Measurements from ENCODE around the gene TOP2B. TPM values are rescaled to one million over a fixed set of nuclear protein-coding genes. Genes with fewer than 3 reads are reported as not detected.

Gene TOP2B
- total and polyA plus RNA-seq, 8 donors = 35.6 to 266 (median 61.9) TPM

DNA sequence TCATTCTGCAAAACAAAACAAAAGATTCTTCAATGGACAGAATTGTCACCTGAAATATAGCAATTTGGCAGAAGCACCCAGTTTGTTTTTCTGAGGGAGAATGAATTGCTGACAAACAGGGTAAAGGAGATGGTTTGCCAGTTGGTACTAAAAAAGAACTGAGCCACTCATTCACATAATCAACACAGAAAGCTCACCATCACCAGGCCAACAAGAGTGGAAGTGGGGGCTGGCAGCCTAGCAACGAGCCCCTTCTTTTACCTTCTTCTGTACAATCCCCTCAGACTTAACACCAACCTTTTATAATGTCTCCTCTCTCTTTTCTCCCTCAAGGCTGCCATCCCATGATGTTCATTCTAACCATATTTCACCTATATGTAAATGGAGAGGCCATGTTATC, 5.9 kb downstream of the TOP2B start:
- intact Hi-C loops (cut with DNase I; ENCODE audit: low total_unique reads) = no loop called here
- Histone ChIP-seq H3K36me3 (no peaks in the 10 kb centered on the region), H3K4me1 (peaks cover 23 to 92% (median 53%) of the 10 kb centered on the region in 4 donors), H3K27me3 (no peaks in the 10 kb centered on the region), H3K9me3 (no peaks in the 10 kb centered on the region), H3K27ac (no peak overlapping the region), H3K4me3 (no peak overlapping the region)
- DNase-seq = no peak
- TF ChIP-seq POLR2AphosphoS5 (IDR thresholded peaks at IDR 0.05) = no peak
- TF ChIP-seq, protein P1, sequence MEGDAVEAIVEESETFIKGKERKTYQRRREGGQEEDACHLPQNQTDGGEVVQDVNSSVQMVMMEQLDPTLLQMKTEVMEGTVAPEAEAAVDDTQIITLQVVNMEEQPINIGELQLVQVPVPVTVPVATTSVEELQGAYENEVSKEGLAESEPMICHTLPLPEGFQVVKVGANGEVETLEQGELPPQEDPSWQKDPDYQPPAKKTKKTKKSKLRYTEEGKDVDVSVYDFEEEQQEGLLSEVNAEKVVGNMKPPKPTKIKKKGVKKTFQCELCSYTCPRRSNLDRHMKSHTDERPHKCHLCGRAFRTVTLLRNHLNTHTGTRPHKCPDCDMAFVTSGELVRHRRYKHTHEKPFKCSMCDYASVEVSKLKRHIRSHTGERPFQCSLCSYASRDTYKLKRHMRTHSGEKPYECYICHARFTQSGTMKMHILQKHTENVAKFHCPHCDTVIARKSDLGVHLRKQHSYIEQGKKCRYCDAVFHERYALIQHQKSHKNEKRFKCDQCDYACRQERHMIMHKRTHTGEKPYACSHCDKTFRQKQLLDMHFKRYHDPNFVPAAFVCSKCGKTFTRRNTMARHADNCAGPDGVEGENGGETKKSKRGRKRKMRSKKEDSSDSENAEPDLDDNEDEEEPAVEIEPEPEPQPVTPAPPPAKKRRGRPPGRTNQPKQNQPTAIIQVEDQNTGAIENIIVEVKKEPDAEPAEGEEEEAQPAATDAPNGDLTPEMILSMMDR (IDR thresholded peaks at IDR 0.05) = no peak
- no peak for TF ChIP-seq EP300 (IDR thresholded peaks at IDR 0.05)
- TF ChIP-seq POLR2A (IDR thresholded peaks at IDR 0.05) = no peak
- WGBS, 5 donors = 66 to 89% (median 74%) methylated on average over 1 of the region's 1 CpG

DNA sequence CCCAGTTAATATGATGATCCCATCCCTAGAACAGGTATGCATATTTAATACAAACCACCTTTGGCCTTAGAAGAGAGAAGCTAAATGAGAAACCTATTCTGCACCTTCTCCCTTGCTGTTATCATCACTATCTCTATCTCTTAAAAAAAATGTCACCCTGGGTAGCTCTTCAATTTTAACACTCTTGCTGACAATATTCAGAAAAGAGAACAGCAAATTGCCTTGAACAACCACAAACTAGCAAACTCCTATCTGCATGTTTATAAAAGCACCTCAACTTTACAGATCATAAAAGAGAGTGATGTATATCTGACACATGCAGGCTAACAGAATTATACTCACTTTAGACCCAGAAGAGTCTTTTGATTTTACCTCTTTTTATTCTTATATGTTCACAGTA, 7.4 kb downstream of the TOP2B start:
- intact Hi-C loops (cut with DNase I; ENCODE audit: low total_unique reads) = no loop called here
- Histone ChIP-seq H3K27ac (no peak overlapping the region), H3K36me3 (no peaks in the 10 kb centered on the region), H3K4me3 (no peak overlapping the region), H3K27me3 (no peaks in the 10 kb centered on the region), H3K4me1 (peaks cover 18 to 95% (median 56%) of the 10 kb centered on the region in 4 donors), H3K9me3 (no peaks in the 10 kb centered on the region)
- no peak for DNase-seq
- TF ChIP-seq, protein P1 (IDR thresholded peaks at IDR 0.05) = no peak
- TF ChIP-seq POLR2AphosphoS5 (IDR thresholded peaks at IDR 0.05) = no peak
- TF ChIP-seq POLR2A (IDR thresholded peaks at IDR 0.05) = no peak
- TF ChIP-seq EP300 (IDR thresholded peaks at IDR 0.05) = no peak

DNA sequence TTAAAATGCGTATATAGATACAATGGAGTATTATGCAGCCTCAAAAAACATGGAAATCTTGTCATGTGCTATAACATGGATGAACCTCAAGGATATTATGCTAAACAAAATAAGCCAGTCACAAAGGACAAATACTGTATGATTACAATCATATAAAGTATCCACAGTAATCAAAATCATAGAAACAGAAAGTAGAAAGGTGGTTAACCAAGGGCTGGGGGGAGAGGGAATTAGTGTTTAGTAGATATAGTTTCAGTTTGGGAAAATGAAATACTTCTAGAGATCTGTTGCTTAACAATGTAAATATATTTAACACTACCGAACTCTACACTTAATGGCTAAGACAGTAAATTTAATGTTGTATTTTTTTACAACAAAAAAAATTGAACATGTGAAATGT, 9.0 kb downstream of the TOP2B start:
- intact Hi-C loops (cut with DNase I; ENCODE audit: low total_unique reads) = no loop called here

GRCh38 chr3:25654576-25654975, 10.1 kb downstream of the TOP2B start:
- H3K4me3 ChIP-seq = no peak overlapping the region
- H3K27ac ChIP-seq = no peak overlapping the region
- intact Hi-C loops (cut with DNase I; ENCODE audit: low total_unique reads) = no loop called here
- no peak for TF ChIP-seq POLR2A (IDR thresholded peaks at IDR 0.05)
- no peak for TF ChIP-seq POLR2AphosphoS5 (IDR thresholded peaks at IDR 0.05)
- TF ChIP-seq, protein P1 (IDR thresholded peaks at IDR 0.05) = no peak
- TF ChIP-seq EP300 (IDR thresholded peaks at IDR 0.05) = no peak
- no peak for DNase-seq
- H3K4me1 ChIP-seq = peaks cover 0 to 78% (median 35%) of the 10 kb centered on the region in 4 donors
- peaks cover 0 to 2% (median 0%) of the 10 kb centered on the region in 4 donors for H3K36me3 ChIP-seq
- H3K9me3 ChIP-seq = peaks cover 0 to 8% (median 5%) of the 10 kb centered on the region in 4 donors
- H3K27me3 ChIP-seq = no peaks in the 10 kb centered on the region

More for the DNA sequence above, 9.0 kb downstream of the TOP2B start:
- DNase-seq = no peak
- no peak overlapping the region for H3K4me3 ChIP-seq
- peaks cover 6 to 89% (median 45%) of the 10 kb centered on the region in 4 donors for H3K4me1 ChIP-seq
- no peaks in the 10 kb centered on the region for H3K36me3 ChIP-seq
- H3K9me3 ChIP-seq = no peaks in the 10 kb centered on the region
- H3K27ac ChIP-seq = no peak overlapping the region
- TF ChIP-seq EP300 (IDR thresholded peaks at IDR 0.05) (no peak), POLR2AphosphoS5 (IDR thresholded peaks at IDR 0.05) (no peak), POLR2A (IDR thresholded peaks at IDR 0.05) (no peak)
- TF ChIP-seq, protein P1 (IDR thresholded peaks at IDR 0.05) = no peak
- H3K27me3 ChIP-seq = no peaks in the 10 kb centered on the region
- 91 to 94% (median 92%) methylated on average over 2 of the region's 2 CpGs for WGBS, 5 donors

Data from stomach (tissue), 9 donors.